Measurements from ENCODE around the gene VPS8. TPM values are rescaled to one million over a fixed set of nuclear protein-coding genes. Genes with fewer than 3 reads are reported as not detected.

The VPS8 gene
- polyA plus RNA-seq, 4 donors, result 35.6 to 47.8 (median 41.3) TPM

- DNase-seq (ENCODE audit: low read depth in 4 of 4, low spot score in 3 of 4), result no peak
Measured at GRCh38 chr3:185042312-185043050, 230.5 kb downstream of the VPS8 start.

- no peak for DNase-seq (ENCODE audit: low read depth in 4 of 4, low spot score in 3 of 4)
Measured at GRCh38 chr3:185046164-185046515, 234.2 kb downstream of the VPS8 start.

GRCh38 chr3:185046603-185047002, 234.6 kb downstream of the VPS8 start:
- DNase-seq (ENCODE audit: low read depth in 4 of 4, low spot score in 3 of 4), result no peak

- no peak for DNase-seq (ENCODE audit: low read depth in 4 of 4, low spot score in 3 of 4)
Measured at GRCh38 chr3:185049710-185050109, 237.7 kb downstream of the VPS8 start.

GRCh38 chr3:185051801-185052200, 239.8 kb downstream of the VPS8 start:
- no peak for DNase-seq (ENCODE audit: low read depth in 4 of 4, low spot score in 3 of 4)

- DNase-seq (ENCODE audit: low read depth in 4 of 4, low spot score in 3 of 4), result no peak
Measured at GRCh38 chr3:185052631-185053030, 240.7 kb downstream of the VPS8 start.

GRCh38 chr3:185056908-185057307, 244.9 kb downstream of the VPS8 start:
- no peak for DNase-seq (ENCODE audit: low read depth in 4 of 4, low spot score in 3 of 4)

GRCh38 chr3:185057829-185058228, 245.9 kb downstream of the VPS8 start:
- no peak for DNase-seq (ENCODE audit: low read depth in 4 of 4, low spot score in 3 of 4)

- DNase-seq (ENCODE audit: low read depth in 4 of 4, low spot score in 3 of 4), result no peak
Measured at GRCh38 chr3:185058796-185059195, 246.8 kb downstream of the VPS8 start.

- no peak for DNase-seq (ENCODE audit: low read depth in 4 of 4, low spot score in 3 of 4)
Measured at GRCh38 chr3:185059766-185060165, 247.8 kb downstream of the VPS8 start.

- DNase-seq (ENCODE audit: low read depth in 4 of 4, low spot score in 3 of 4), result no peak
Measured at GRCh38 chr3:185060655-185061054, 248.7 kb downstream of the VPS8 start.

GRCh38 chr3:185062191-185062590, 250.2 kb downstream of the VPS8 start:
- DNase-seq (ENCODE audit: low read depth in 4 of 4, low spot score in 3 of 4), result no peak

GRCh38 chr3:185063431-185063830, 251.5 kb downstream of the VPS8 start:
- no peak for DNase-seq (ENCODE audit: low read depth in 4 of 4, low spot score in 3 of 4)

- DNase-seq (ENCODE audit: low read depth in 4 of 4, low spot score in 3 of 4), result no peak
Measured at GRCh38 chr3:185065059-185065458, 253.1 kb downstream of the VPS8 start.

GRCh38 chr3:185066251-185066650, 254.3 kb downstream of the VPS8 start:
- DNase-seq (ENCODE audit: low read depth in 4 of 4, low spot score in 3 of 4), result no peak

- DNase-seq (ENCODE audit: low read depth in 4 of 4, low spot score in 3 of 4), result no peak
Measured at GRCh38 chr3:185067173-185067572, 255.2 kb downstream of the VPS8 start.

GRCh38 chr3:185069037-185070030, 257.4 kb downstream of the VPS8 start:
- DNase-seq (ENCODE audit: low read depth in 4 of 4, low spot score in 3 of 4), result no peak

- no peak for DNase-seq (ENCODE audit: low read depth in 4 of 4, low spot score in 3 of 4)
Measured at GRCh38 chr3:185070491-185071286, 258.7 kb downstream of the VPS8 start.

- DNase-seq (ENCODE audit: low read depth in 4 of 4, low spot score in 3 of 4), result no peak
Measured at GRCh38 chr3:185071287-185071800, 259.4 kb downstream of the VPS8 start.

- DNase-seq (ENCODE audit: low read depth in 4 of 4, low spot score in 3 of 4), result no peak
Measured at GRCh38 chr3:185075547-185075946, 263.6 kb downstream of the VPS8 start.

- no peak for DNase-seq (ENCODE audit: low read depth in 4 of 4, low spot score in 3 of 4)
Measured at GRCh38 chr3:185076219-185076618, 264.3 kb downstream of the VPS8 start.

Measured in left renal pelvis (tissue), 4 donors.